Measurements from ENCODE around the gene HUS1B. TPM values are rescaled to one million over a fixed set of nuclear protein-coding genes. Genes with fewer than 3 reads are reported as not detected.
A peak's percentile ranks its signal among the peaks of the same experiment; 100 is the strongest.

Gene HUS1B
- total RNA-seq, 2 experiments from 2014 or later, result 0.42 to 0.87 TPM

- intact Hi-C loops (cut with DNase I, micrococcal nuclease), result no loop called here
- peaks cover 19% of the 10 kb centered on the region for H3K36me3 Mint-ChIP-seq (ENCODE audit: low read depth)
- no peak overlapping the region for H3K4me3 Mint-ChIP-seq
- no peak overlapping the region for H3K27ac Mint-ChIP-seq
- CTCF ChIA-PET, result interaction anchor here (0.6 to 1.2 kb wide), 3 partner anchors 29 to 360 kb away, joined by 3 to 4 read pairs (median 3); partner anchors contain the start of gene DUSP22
- H3K9me3 Mint-ChIP-seq (ENCODE audit: low read depth), result peaks cover 3% of the 10 kb centered on the region
- POLR2A ChIA-PET, result interaction anchor here (0.7 kb wide), 1 partner anchor 31 kb away, joined by 3 read pairs; no protein-coding TSS in a partner anchor
- no peak for DNase-seq
- H3K4me1 Mint-ChIP-seq, result peaks cover 11% of the 10 kb centered on the region
- no peaks in the 10 kb centered on the region for H3K27me3 Mint-ChIP-seq
- ATAC-seq, result peak; percentile 75
Observed at GRCh38 chr6:652865-653264, 4.0 kb downstream of the HUS1B start.

GRCh38 chr6:650098-650497, 6.8 kb downstream of the HUS1B start:
- ATAC-seq, result no peak
- H3K9me3 Mint-ChIP-seq (ENCODE audit: low read depth), result no peaks in the 10 kb centered on the region
- CTCF ChIA-PET, result interaction anchor here (0.8 to 2.7 kb wide), 4 partner anchors 23 to 216 kb away, joined by 3 to 8 read pairs (median 3); no protein-coding TSS in a partner anchor
- intact Hi-C loops (cut with DNase I, micrococcal nuclease), result no loop called here
- peaks cover 26% of the 10 kb centered on the region for H3K4me1 Mint-ChIP-seq
- DNase-seq, result no peak
- no peaks in the 10 kb centered on the region for H3K27me3 Mint-ChIP-seq
- H3K27ac Mint-ChIP-seq, result no peak overlapping the region
- POLR2A ChIA-PET, result no interaction called here
- no peak overlapping the region for H3K4me3 Mint-ChIP-seq
- peaks cover 3% of the 10 kb centered on the region for H3K36me3 Mint-ChIP-seq (ENCODE audit: low read depth)

- Mint-ChIP-seq H3K27ac (no peak overlapping the region), H3K27me3 (no peaks in the 10 kb centered on the region), H3K4me3 (no peak overlapping the region), H3K9me3 (ENCODE audit: low read depth) (peaks cover 3% of the 10 kb centered on the region), H3K36me3 (ENCODE audit: low read depth) (peaks cover 4% of the 10 kb centered on the region), H3K4me1 (peaks cover 21% of the 10 kb centered on the region)
- intact Hi-C loops (cut with DNase I, micrococcal nuclease), result no loop called here
- no peak for DNase-seq
- CTCF ChIA-PET, result no interaction called here
- POLR2A ChIA-PET, result no interaction called here
- ATAC-seq, result no peak
Observed at GRCh38 chr6:642805-643204, 14.1 kb downstream of the HUS1B start.

- ATAC-seq (no peak), DNase-seq (no peak)
- intact Hi-C loops (cut with DNase I, micrococcal nuclease), result no loop called here
- H3K36me3 Mint-ChIP-seq (ENCODE audit: low read depth), result peaks cover 13% of the 10 kb centered on the region
- H3K9me3 Mint-ChIP-seq (ENCODE audit: low read depth), result peaks cover 3% of the 10 kb centered on the region
- H3K27me3 Mint-ChIP-seq, result no peaks in the 10 kb centered on the region
- H3K27ac Mint-ChIP-seq, result no peak overlapping the region
- ChIA-PET POLR2A (interaction anchor here (0.7 kb wide), 1 partner anchor 482 kb away, joined by 3 read pairs; no protein-coding TSS in a partner anchor), CTCF (no interaction called here)
- peaks cover 23% of the 10 kb centered on the region for H3K4me1 Mint-ChIP-seq
- H3K4me3 Mint-ChIP-seq, result no peak overlapping the region
Observed at GRCh38 chr6:641225-641985, 15.5 kb downstream of the HUS1B start.

- ATAC-seq (peak; percentile 95), DNase-seq (peak; percentile 25)
- Mint-ChIP-seq H3K4me3 (no peak overlapping the region), H3K4me1 (peaks cover 18% of the 10 kb centered on the region), H3K27me3 (no peaks in the 10 kb centered on the region), H3K36me3 (ENCODE audit: low read depth) (peaks cover 25% of the 10 kb centered on the region), H3K9me3 (ENCODE audit: low read depth) (no peaks in the 10 kb centered on the region), H3K27ac (no peak overlapping the region)
- intact Hi-C loops (cut with DNase I, micrococcal nuclease), result loop anchor here (5.0 kb wide), 2 partner anchors 46 to 56 kb away; partner anchors contain the start of gene EXOC2 (in 1 of the 2)
- ChIA-PET CTCF (interaction anchor here (0.6 to 2.1 kb wide), 4 partner anchors 11 to 467 kb away, joined by 3 to 8 read pairs (median 6); no protein-coding TSS in a partner anchor), POLR2A (no interaction called here)
Observed at GRCh38 chr6:636488-636887, 20.4 kb downstream of the HUS1B start.

- Mint-ChIP-seq H3K27me3 (no peaks in the 10 kb centered on the region), H3K9me3 (ENCODE audit: low read depth) (no peaks in the 10 kb centered on the region), H3K4me3 (no peak overlapping the region), H3K4me1 (peaks cover 18% of the 10 kb centered on the region), H3K36me3 (ENCODE audit: low read depth) (peaks cover 23% of the 10 kb centered on the region), H3K27ac (no peak overlapping the region)
- CTCF ChIA-PET, result interaction anchor here (1.0 to 2.1 kb wide), 2 partner anchors 13 to 86 kb away, joined by 3 to 8 read pairs; no protein-coding TSS in a partner anchor
- ATAC-seq (no peak), DNase-seq (no peak)
- POLR2A ChIA-PET, result interaction anchor here (0.6 kb wide), 2 partner anchors 18 to 142 kb away, joined by 3 to 5 read pairs; no protein-coding TSS in a partner anchor
- intact Hi-C loops (cut with DNase I, micrococcal nuclease), result loop anchor here (5.0 kb wide), 2 partner anchors 47 to 57 kb away; partner anchors contain the start of gene EXOC2 (in 1 of the 2)
Observed at GRCh38 chr6:635233-635632, 21.7 kb downstream of the HUS1B start.

GRCh38 chr6:633611-634010, 23.3 kb downstream of the HUS1B start:
- H3K9me3 Mint-ChIP-seq (ENCODE audit: low read depth), result no peaks in the 10 kb centered on the region
- ChIA-PET POLR2A (no interaction called here), CTCF (interaction anchor here (0.5 kb wide), 1 partner anchor 222 kb away, joined by 3 read pairs; no protein-coding TSS in a partner anchor)
- H3K4me3 Mint-ChIP-seq, result no peak overlapping the region
- H3K27ac Mint-ChIP-seq, result no peak overlapping the region
- DNase-seq, result no peak
- H3K4me1 Mint-ChIP-seq, result peaks cover 26% of the 10 kb centered on the region
- peaks cover 27% of the 10 kb centered on the region for H3K36me3 Mint-ChIP-seq (ENCODE audit: low read depth)
- H3K27me3 Mint-ChIP-seq, result no peaks in the 10 kb centered on the region
- intact Hi-C loops (cut with DNase I, micrococcal nuclease), result no loop called here
- no peak for ATAC-seq

- H3K27me3 Mint-ChIP-seq, result no peaks in the 10 kb centered on the region
- ChIA-PET CTCF (interaction anchor here (3.6 kb wide), 1 partner anchor 35 kb away, joined by 15 read pairs; no protein-coding TSS in a partner anchor), POLR2A (no interaction called here)
- no peak for ATAC-seq
- H3K27ac Mint-ChIP-seq, result no peak overlapping the region
- intact Hi-C loops (cut with DNase I, micrococcal nuclease), result no loop called here
- no peak overlapping the region for H3K4me3 Mint-ChIP-seq
- peaks cover 23% of the 10 kb centered on the region for H3K36me3 Mint-ChIP-seq (ENCODE audit: low read depth)
- no peaks in the 10 kb centered on the region for H3K9me3 Mint-ChIP-seq (ENCODE audit: low read depth)
- H3K4me1 Mint-ChIP-seq, result peaks cover 21% of the 10 kb centered on the region
- no peak for DNase-seq
Observed at GRCh38 chr6:628766-629165, 28.1 kb downstream of the HUS1B start.

- intact Hi-C loops (cut with DNase I, micrococcal nuclease), result no loop called here
- Mint-ChIP-seq H3K36me3 (ENCODE audit: low read depth) (peaks cover 16% of the 10 kb centered on the region), H3K4me1 (peaks cover 18% of the 10 kb centered on the region), H3K27me3 (no peaks in the 10 kb centered on the region), H3K4me3 (no peak overlapping the region), H3K9me3 (ENCODE audit: low read depth) (no peaks in the 10 kb centered on the region), H3K27ac (no peak overlapping the region)
- ATAC-seq (no peak), DNase-seq (no peak)
- POLR2A ChIA-PET, result no interaction called here
- CTCF ChIA-PET, result interaction anchor here (0.6 to 1.1 kb wide), 2 partner anchors 10 to 350 kb away, joined by 4 read pairs; no protein-coding TSS in a partner anchor
Observed at GRCh38 chr6:626236-626635, 30.7 kb downstream of the HUS1B start.

GRCh38 chr6:624979-625378, 31.9 kb downstream of the HUS1B start:
- Mint-ChIP-seq H3K27me3 (no peaks in the 10 kb centered on the region), H3K9me3 (ENCODE audit: low read depth) (no peaks in the 10 kb centered on the region), H3K4me3 (no peak overlapping the region), H3K36me3 (ENCODE audit: low read depth) (peaks cover 18% of the 10 kb centered on the region), H3K27ac (no peak overlapping the region), H3K4me1 (peaks cover 18% of the 10 kb centered on the region)
- ATAC-seq (no peak), DNase-seq (no peak)
- intact Hi-C loops (cut with DNase I, micrococcal nuclease), result no loop called here
- POLR2A ChIA-PET, result no interaction called here
- CTCF ChIA-PET, result interaction anchor here (1.0 to 1.1 kb wide), 2 partner anchors 11 to 12 kb away, joined by 3 to 4 read pairs; no protein-coding TSS in a partner anchor

- intact Hi-C loops (cut with DNase I, micrococcal nuclease), result no loop called here
Observed at GRCh38 chr6:622462-622861, 34.4 kb downstream of the HUS1B start.

More at GRCh38 chr6:622462-622861, 34.4 kb downstream of the HUS1B start:
- Mint-ChIP-seq H3K4me1 (peaks cover 3% of the 10 kb centered on the region), H3K27me3 (no peaks in the 10 kb centered on the region), H3K9me3 (ENCODE audit: low read depth) (no peaks in the 10 kb centered on the region), H3K36me3 (ENCODE audit: low read depth) (peaks cover 11% of the 10 kb centered on the region), H3K27ac (no peak overlapping the region), H3K4me3 (no peak overlapping the region)
- no peak for ATAC-seq
- ChIA-PET POLR2A (no interaction called here), CTCF (interaction anchor here (0.7 kb wide), 1 partner anchor 494 kb away, joined by 5 read pairs; no protein-coding TSS in a partner anchor)
- DNase-seq, result no peak
